ENCODE measurements around the gene METTL9. TPM values are rescaled to one million over a fixed set of nuclear protein-coding genes. Genes with fewer than 3 reads are reported as not detected.

METTL9 gene
- total and polyA plus RNA-seq, 2 of the 13 experiments (the other 11 are each of a cell fraction or from before 2014, with no cell fraction given), result 123 to 204 TPM

DNA sequence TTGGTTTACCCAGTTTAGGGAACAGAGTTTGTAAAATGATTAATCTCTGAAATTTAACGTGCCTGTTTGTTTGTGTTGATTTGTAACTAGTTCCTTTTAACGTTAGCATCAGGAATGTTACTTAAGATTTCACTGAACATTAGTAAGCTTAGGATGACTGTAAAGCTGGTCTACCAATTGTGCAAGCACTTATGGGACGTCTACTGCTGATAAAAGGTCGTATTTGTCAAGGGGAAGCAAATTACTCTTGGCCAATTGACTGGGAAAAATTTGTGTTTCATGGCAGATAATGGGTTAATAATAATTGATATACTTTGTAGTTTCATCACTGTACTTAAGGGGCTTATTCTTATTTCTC is 11.8 kb downstream of the METTL9 start (continued):
- no peak for TF ChIP-seq ZHX1 (CRISPR knock-in tag; IDR thresholded peaks at IDR 0.05; ENCODE audit: low read depth)

GRCh38 chr16:21611556-21612384 is 12.4 kb downstream of the METTL9 start:
- WGBS (ENCODE audit: low lambda C conversion rate), result 93% methylated on average over 7 of the region's 7 CpGs
- no peak for DNase-seq (ENCODE audit: low spot score)
- H3K27ac ChIP-seq (ENCODE audit: extremely low read length, insufficient read depth, low read length), result peak overlapping the region; percentile 8
- peaks cover 40% of the 10 kb centered on the region for H3K4me1 ChIP-seq (ENCODE audit: insufficient read depth, low read length)
- peaks cover 86% of the 10 kb centered on the region for H3K79me2 ChIP-seq (ENCODE audit: insufficient read depth, low read length)
- no peak overlapping the region for H3K4me3 ChIP-seq (replicated peaks in 1 of 3; ENCODE audit: insufficient read depth in 1 of 3, low read depth in 2 of 3, low read length in 3 of 3)
- 0 out of 2 replicates have a peak, but pooled peaks have one; percentile 25 for TF ChIP-seq ZSCAN29 (CRISPR knock-in tag; conservative IDR thresholded peaks at IDR 0.05)
- TF ChIP-seq WIZ (CRISPR knock-in tag; IDR thresholded peaks at IDR 0.05), result no peak
- 0 out of 2 replicates have a peak, but pooled peaks have one; percentile 33 for TF ChIP-seq RORA (CRISPR knock-in tag; IDR thresholded peaks at IDR 0.05)
- no peak for TF ChIP-seq CREBL2 (CRISPR knock-in tag; IDR thresholded peaks at IDR 0.05; ENCODE audit: borderline replicate concordance)
- TF ChIP-seq SOX13 (IDR thresholded peaks at IDR 0.05), result no peak
- TF ChIP-seq SOX13 (CRISPR knock-in tag; conservative IDR thresholded peaks at IDR 0.05 in 1 of 2, IDR thresholded peaks at IDR 0.05 in 1 of 2), result no peak
- TF ChIP-seq HCFC1 (IDR thresholded peaks at IDR 0.05; ENCODE audit: low read depth, low read length), result no peak
- no peak for TF ChIP-seq ZNF772 (CRISPR knock-in tag; IDR thresholded peaks at IDR 0.05)
- ChIA-PET CTCF (ENCODE audit: low intra/inter-chr PET ratio, low total read pairs) (no interaction called here), POLR2A (no interaction called here)
- intact Hi-C loops (cut with micrococcal nuclease; ENCODE audit: unreplicated experiment), result no loop called here
- H2AFZ ChIP-seq (ENCODE audit: low read length), result no peak overlapping the region
- H3K27me3 ChIP-seq (ENCODE audit: control insufficient read depth in 1 of 2, insufficient read depth in 2 of 2, low read length in 2 of 2), result no peaks in the 10 kb centered on the region
- no peaks in the 10 kb centered on the region for H3K9me3 ChIP-seq (ENCODE audit: low read length)
- no peak overlapping the region for H3K9ac ChIP-seq (ENCODE audit: insufficient read depth, low read depth, low read length)
- 0 out of 2 replicates have a peak, but pooled peaks cover 2% of the 10 kb centered on the region for H4K20me1 ChIP-seq (ENCODE audit: insufficient read depth, low read length)
- H3K4me2 ChIP-seq (ENCODE audit: low read depth, low read length), result no peak overlapping the region
- no TSS peak for BruUV-seq (replicated peaks)
- no peak for ATAC-seq
- in situ Hi-C loops (cut with HindIII; ENCODE audit: extremely low pct_ligation_motif_present, low pct_unique_long_range_greater_than_20kb), result no loop called here
- no peak for FAIRE-seq
- H3K36me3 ChIP-seq (replicated peaks in 1 of 2; ENCODE audit: control insufficient read depth in 1 of 2, insufficient read depth in 2 of 2, low read length in 2 of 2), result peaks cover 0 to 9% of the 10 kb centered on the region in 2 experiments; a peak in 4 of 5 replicates

Data from HepG2 (cell line).